ENCODE results near the gene SPRR2B. TPM values are rescaled to one million over a fixed set of nuclear protein-coding genes. Genes with fewer than 3 reads are reported as not detected.

Gene SPRR2B
- not detected in 2 replicates for total RNA-seq (2014; rRNA removed; shearing (Covaris generic))

GRCh38 chr1:153071511-153071910, at the start of gene SPRR2B:
SPRR2B (minus strand) TSS chr1:153071611; CDS start chr1:153070839, 772 bp downstream.

GRCh38 chr1:153113416-153113815, 42.0 kb upstream of the SPRR2B start, which contains the start of gene SPRR2F:
SPRR2F (minus strand) TSS chr1:153113516; CDS start chr1:153112733, 783 bp downstream.

GRCh38 chr1:153094426-153094825, 23.0 kb upstream of the SPRR2B start, which contains the start of gene SPRR2E:
SPRR2E (minus strand) TSS chr1:153094526; CDS start chr1:153093751, 775 bp downstream.

GRCh38 chr1:153057375-153057774, 14.0 kb downstream of the SPRR2B start, which contains the start of gene SPRR2A:
SPRR2A (minus strand) TSS chr1:153057512; CDS start chr1:153056735, 777 bp downstream.

GRCh38 chr1:153040950-153041631, 30.3 kb downstream of the SPRR2B start, which contains the start of gene SPRR2D:
SPRR2D (minus strand) TSS chr1:153041120; CDS start chr1:153040346, 774 bp downstream.

GRCh38 chr1:153030895-153031294, 40.5 kb downstream of the SPRR2B start, which contains the start of gene SPRR1B:
SPRR1B (plus strand) TSS chr1:153031203; CDS start chr1:153032346, 1,143 bp downstream.

Small RNA genes lying within 50 kb of the gene (small RNA-seq; reads per million reads assigned to genes)
- not detected for gene AL356867.1

Other genes starting within 250 kb of the SPRR2B start
- gene LCE1A, start 244.1 kb downstream of the SPRR2B start, total RNA-seq (2014; rRNA removed; shearing (Covaris generic)), result not detected in 2 replicates
- gene LCE6A, start 228.8 kb downstream of the SPRR2B start, total RNA-seq (2014; rRNA removed; shearing (Covaris generic)), result not detected in 2 replicates
- not detected in 2 replicates for gene LCE7A, start 211.6 kb downstream of the SPRR2B start, total RNA-seq (2014; rRNA removed; shearing (Covaris generic))
- gene SMCP, start 193.3 kb downstream of the SPRR2B start, total RNA-seq (2014; rRNA removed; shearing (Covaris generic)), result not detected in 2 replicates
- gene IVL, start 163.1 kb downstream of the SPRR2B start, total RNA-seq (2014; rRNA removed; shearing (Covaris generic)), result 0.08 TPM in 1 of 2 replicates, not detected in the other
- not detected in 2 replicates for gene SPRR5, start 124.4 kb downstream of the SPRR2B start, total RNA-seq (2014; rRNA removed; shearing (Covaris generic))
- not detected in 2 replicates for gene SPRR4, start 101.0 kb downstream of the SPRR2B start, total RNA-seq (2014; rRNA removed; shearing (Covaris generic))
- not detected in 2 replicates for gene SPRR1A, start 87.5 kb downstream of the SPRR2B start, total RNA-seq (2014; rRNA removed; shearing (Covaris generic))
- not detected in 2 replicates for gene SPRR3, start 69.9 kb downstream of the SPRR2B start, total RNA-seq (2014; rRNA removed; shearing (Covaris generic))
- not detected in 2 replicates for gene SPRR1B, start 40.4 kb downstream of the SPRR2B start, total RNA-seq (2014; rRNA removed; shearing (Covaris generic))
- gene SPRR2D, start 30.5 kb downstream of the SPRR2B start, total RNA-seq (2014; rRNA removed; shearing (Covaris generic)), result 0.40 and 1.4 TPM in 2 replicates
- gene SPRR2A, start 14.1 kb downstream of the SPRR2B start, total RNA-seq (2014; rRNA removed; shearing (Covaris generic)), result not detected in 2 replicates
- gene SPRR2E, start 22.9 kb upstream of the SPRR2B start, total RNA-seq (2014; rRNA removed; shearing (Covaris generic)), result not detected in 2 replicates
- gene SPRR2F, start 41.9 kb upstream of the SPRR2B start, total RNA-seq (2014; rRNA removed; shearing (Covaris generic)), result not detected in 2 replicates
- gene SPRR2G, start 79.3 kb upstream of the SPRR2B start, total RNA-seq (2014; rRNA removed; shearing (Covaris generic)), result not detected in 2 replicates
- gene LELP1, start 131.8 kb upstream of the SPRR2B start, total RNA-seq (2014; rRNA removed; shearing (Covaris generic)), result not detected in 2 replicates
- gene PRR9, start 146.0 kb upstream of the SPRR2B start, total RNA-seq (2014; rRNA removed; shearing (Covaris generic)), result not detected in 2 replicates
- not detected in 2 replicates for gene LORICRIN, start 188.1 kb upstream of the SPRR2B start, total RNA-seq (2014; rRNA removed; shearing (Covaris generic))
- gene PGLYRP3, start 241.3 kb upstream of the SPRR2B start, total RNA-seq (2014; rRNA removed; shearing (Covaris generic)), result not detected in 2 replicates

Data from A375 (cell line).